Mammary epithelial cell (primary cell): ENCODE data around the gene CCND1.
"Not testable (repeated sequence)": the region's sequence is repeated elsewhere in the genome, so short reads cannot be mapped to it uniquely, and the experiment has no call there.

ENCODE experiments used
- EZH2 ChIP-seq: IDR thresholded peaks from 2 replicates; pipeline ENCODE4 v1.6.1; 2012; ENCODE audit warnings: low read length, inconsistent platforms, borderline replicate concordance
- TF ChIP-seq, protein P1 (sequence below), 2 donors: IDR thresholded peaks in 1 of 2; conservative IDR thresholded peaks in 1 of 2; 2 replicates each; pipeline ENCODE4 v1.5.1; 2011 to 2012; ENCODE audit warnings: inconsistent platforms in 2 of 2, low read length in 2 of 2, mild to moderate bottlenecking in 2 of 2, control low read depth in 1 of 2, low read depth in 1 of 2; ENCODE audit not compliant: insufficient read depth in 1 of 2; ENCODE audit errors: extremely low read depth in 1 of 2

DNA sequence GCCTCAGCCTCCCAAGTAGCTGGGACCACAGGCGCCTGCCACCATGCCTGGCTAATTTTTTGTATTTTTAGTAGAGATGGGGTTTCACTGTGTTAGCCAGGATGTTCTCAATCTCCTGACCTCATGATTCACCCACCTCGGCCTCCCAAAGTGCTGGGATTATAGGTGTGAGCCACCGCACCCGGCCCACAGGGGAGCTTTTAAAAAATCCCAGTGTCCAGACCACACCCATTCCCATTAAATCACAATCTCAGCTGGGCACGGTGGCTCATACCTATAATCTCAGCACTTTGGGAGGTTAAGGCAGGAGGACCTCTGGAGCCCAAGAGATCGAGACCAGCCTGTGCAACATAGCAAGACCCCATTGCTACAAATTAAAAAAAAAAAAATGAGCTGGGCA is 55.0 kb downstream of the CCND1 start:
- TF ChIP-seq, protein P1, sequence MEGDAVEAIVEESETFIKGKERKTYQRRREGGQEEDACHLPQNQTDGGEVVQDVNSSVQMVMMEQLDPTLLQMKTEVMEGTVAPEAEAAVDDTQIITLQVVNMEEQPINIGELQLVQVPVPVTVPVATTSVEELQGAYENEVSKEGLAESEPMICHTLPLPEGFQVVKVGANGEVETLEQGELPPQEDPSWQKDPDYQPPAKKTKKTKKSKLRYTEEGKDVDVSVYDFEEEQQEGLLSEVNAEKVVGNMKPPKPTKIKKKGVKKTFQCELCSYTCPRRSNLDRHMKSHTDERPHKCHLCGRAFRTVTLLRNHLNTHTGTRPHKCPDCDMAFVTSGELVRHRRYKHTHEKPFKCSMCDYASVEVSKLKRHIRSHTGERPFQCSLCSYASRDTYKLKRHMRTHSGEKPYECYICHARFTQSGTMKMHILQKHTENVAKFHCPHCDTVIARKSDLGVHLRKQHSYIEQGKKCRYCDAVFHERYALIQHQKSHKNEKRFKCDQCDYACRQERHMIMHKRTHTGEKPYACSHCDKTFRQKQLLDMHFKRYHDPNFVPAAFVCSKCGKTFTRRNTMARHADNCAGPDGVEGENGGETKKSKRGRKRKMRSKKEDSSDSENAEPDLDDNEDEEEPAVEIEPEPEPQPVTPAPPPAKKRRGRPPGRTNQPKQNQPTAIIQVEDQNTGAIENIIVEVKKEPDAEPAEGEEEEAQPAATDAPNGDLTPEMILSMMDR (conservative IDR thresholded peaks at IDR 0.05 in 1 of 2, IDR thresholded peaks at IDR 0.05 in 1 of 2; ENCODE audit: extremely low read depth in 1 of 2, insufficient read depth in 1 of 2, low read depth in 1 of 2, low read length in 2 of 2): not testable (repeated sequence)
- TF ChIP-seq EZH2: not testable (repeated sequence)
